GM12878 (cell line): ENCODE data around the gene ACTL8. TPM values are rescaled to one million over a fixed set of nuclear protein-coding genes. Genes with fewer than 3 reads are reported as not detected.

Source experiments
- ATAC-seq: fragments of 200-7000 bp; cut with Tn5 transposase; 3 replicates; pipeline ENCODE4 v1.9.1; 2020; ENCODE audit warnings: mild to moderate bottlenecking, moderate library complexity
- BruUV-seq: library from RNA; stranded (reverse); fragments of 400-500 nt; replicated peaks from 2 replicates; lab custom pipeline; 2021; lab: Mats Ljungman, UMichigan
- CTCF ChIA-PET: fragments of 300-600 bp; sonication (Branson Sonifier 250); formaldehyde crosslinking; extraction: SDS; loops from one replicate; lab custom pipeline; 2021; ENCODE audit warnings: inconsistent platforms; lab: Yijun Ruan, JAX
- POLR2A ChIA-PET: fragments of 350-600 bp; formaldehyde crosslinking; extraction: SDS; loops from one replicate; lab custom pipeline; 2021; ENCODE audit warnings: inconsistent platforms; lab: Charles Lee
- RAD21 ChIA-PET: fragments of 300-600 bp; sonication (Branson Sonifier 250); formaldehyde crosslinking; loops from one replicate; lab custom pipeline; 2023; ENCODE audit warnings: antibody characterized with exemption; ENCODE audit not compliant: unreplicated experiment; lab: Charles Lee
- SMC1A ChIA-PET: fragments of 300-600 bp; sonication (Branson Sonifier 250); formaldehyde crosslinking; loops from one replicate; lab custom pipeline; 2023; ENCODE audit not compliant: unreplicated experiment, uncharacterized antibody; lab: Charles Lee
- DNase-seq: peaks from one replicate; pipeline ENCODE4 v3.0.0-alpha.2; 2011; ENCODE audit warnings: low read depth, low spot score
- FAIRE-seq: peaks from 3 replicates; lab custom pipeline; 2011; peaks lifted over from hg19 to GRCh38; lab: Jason Lieb, UNC
- H2AFZ ChIP-seq: 2 replicates; pipeline ENCODE4 v1.6.0; 2011; ENCODE audit warnings: low read depth, low read length, control low read depth; ENCODE audit not compliant: control insufficient read depth
- H3K27ac ChIP-seq: 2 replicates; pipeline ENCODE4 v1.5.1; 2011; ENCODE audit warnings: control low read depth; ENCODE audit not compliant: control insufficient read depth, insufficient read depth
- H3K27me3 ChIP-seq, 2 experiments: replicated peaks in 1 of 2; 2 replicates each; pipeline versions ENCODE4 v1.6.0 to v1.6.1; 2011; ENCODE audit warnings: low read length in 1 of 2; ENCODE audit not compliant: control insufficient read depth in 2 of 2, insufficient read depth in 2 of 2
- H3K36me3 ChIP-seq, 2 experiments: 2 replicates each; pipeline ENCODE4 v1.5.1; 2011; ENCODE audit warnings: low read length in 1 of 2; ENCODE audit not compliant: control insufficient read depth in 2 of 2, insufficient read depth in 2 of 2
- H3K4me1 ChIP-seq: 2 replicates; pipeline ENCODE4 v1.6.1; 2011; ENCODE audit warnings: mild to moderate bottlenecking, low read length, moderate library complexity, mixed read lengths; ENCODE audit not compliant: control insufficient read depth, insufficient read depth
- H3K4me2 ChIP-seq: 2 replicates; pipeline ENCODE4 v1.6.0; 2011; ENCODE audit warnings: control low read depth; ENCODE audit not compliant: control insufficient read depth, insufficient read depth
- H3K4me3 ChIP-seq: fragments of 200-600 bp; sonication (generic); 2 replicates; pipeline ENCODE4 v1.5.1; 2016
- H3K79me2 ChIP-seq: 2 replicates; pipeline ENCODE4 v1.6.0; 2011; ENCODE audit warnings: low read length; ENCODE audit not compliant: control insufficient read depth, insufficient read depth
- H3K9ac ChIP-seq: 2 replicates; pipeline ENCODE4 v1.8.0; 2011; ENCODE audit warnings: low read length, control low read depth, mixed read lengths; ENCODE audit not compliant: control insufficient read depth, insufficient read depth
- H3K9me3 ChIP-seq: replicated peaks from 3 replicates; pipeline ENCODE4 v1.5.1; 2011; ENCODE audit warnings: mild to moderate bottlenecking, low read length; ENCODE audit not compliant: control insufficient read depth, insufficient read depth
- H4K20me1 ChIP-seq: 2 replicates; pipeline ENCODE4 v1.6.0; 2011; ENCODE audit not compliant: control insufficient read depth, insufficient read depth
- ATF2 ChIP-seq: IDR thresholded peaks from 2 replicates; pipeline ENCODE4 v1.6.1; 2012; ENCODE audit warnings: low read length, inconsistent platforms
- BCL11A ChIP-seq: IDR thresholded peaks from 2 replicates; pipeline ENCODE4 v1.6.1; 2011; ENCODE audit warnings: low read depth, low read length
- BHLHE40 ChIP-seq, 2 experiments: fragments of 450-650 bp in 1 of 2; IDR thresholded peaks; 2 replicates each; pipeline ENCODE4 v1.6.1; 2011 to 2017; ENCODE audit warnings: low read depth in 2 of 2, borderline replicate concordance in 1 of 2, improper control_type of control experiment in 1 of 2, low read length in 1 of 2, mild to moderate bottlenecking in 1 of 2
- CHD4 ChIP-seq: fragments of 200-600 bp; sonication (generic); IDR thresholded peaks from 2 replicates; pipeline ENCODE4 v1.6.1; 2016; ENCODE audit warnings: mild to moderate bottlenecking
- IRF5 ChIP-seq: fragments of 450-650 bp; IDR thresholded peaks from 2 replicates; pipeline ENCODE4 v1.6.1; 2017; ENCODE audit warnings: borderline replicate concordance
- JUNB ChIP-seq: IDR thresholded peaks from 2 replicates; pipeline ENCODE4 v1.6.1; 2016; ENCODE audit warnings: antibody characterized with exemption, mild to moderate bottlenecking
- NFXL1 ChIP-seq: fragments of 450-650 bp; IDR thresholded peaks from 2 replicates; pipeline ENCODE4 v1.6.1; 2017; ENCODE audit warnings: antibody characterized with exemption, mild to moderate bottlenecking, borderline replicate concordance
- NFYA ChIP-seq: IDR thresholded peaks from 2 replicates; pipeline ENCODE4 v1.6.1; 2011; ENCODE audit warnings: low read depth, mild to moderate bottlenecking, low read length, improper control_type of control experiment, borderline replicate concordance
- PML ChIP-seq: IDR thresholded peaks from 2 replicates; pipeline ENCODE4 v1.6.1; 2012; ENCODE audit warnings: low read length, inconsistent platforms
- WGBS: methylation state at CpG from one replicate; pipeline ENCODE4 v1.1.6; 2016; ENCODE audit warnings: low lambda C conversion rate; ENCODE audit not compliant: insufficient replicate concordance, insufficient coverage; ENCODE audit errors: missing lambda C conversion rate; 5-methylcytosine and 5-hydroxymethylcytosine counted together
- in situ Hi-C: fragments of 300-500 bp; cut with MboI; formaldehyde crosslinking; loops from 9 replicates; pipeline ENCODE4 v1.14.3; 2018; ENCODE audit warnings: mixed read lengths
- intact Hi-C: fragments of 100-400 bp; cut with micrococcal nuclease; formaldehyde crosslinking; loops from one replicate; pipeline ENCODE4 v1.14.2; 2022; ENCODE audit not compliant: unreplicated experiment
- polyA plus RNA-seq, 11 experiments: library from polyadenylated mRNA; depleted of rRNA in 4 of 11; unstranded in 6 of 11; stranded (reverse) in 5 of 11; fragments of >200 nt; fragmentation: Nextera tagmentation in 4 of 11; fragmentation: Illumina TruSeq in 1 of 11; extraction: Ambion mirVana in 4 of 11; extraction: Trizol in 1 of 11; gene quantifications; 1 replicate in 1 of 11; 2 replicates in 10 of 11; pipeline versions ENCODE4 v1.2.1 to v1.2.3, GENCODE V29; 2011 to 2016; ENCODE audit warnings: inconsistent platforms in 2 of 11, missing spikeins in 2 of 11, low read depth in 1 of 11
- total RNA-seq, 4 experiments: library from RNA; depleted of rRNA in 3 of 4; stranded (reverse); fragments of >200 nt in 3 of 4; fragmentation: Illumina TruSeq in 1 of 4; extraction: Trizol in 1 of 4; gene quantifications; 2 replicates each; pipeline versions ENCODE4 v1.2.1 to v1.2.3, GENCODE V29; 2013 to 2021
- TF ChIP-seq, protein P1 (sequence below): fragments of 450-650 bp; IDR thresholded peaks from 2 replicates; pipeline ENCODE4 v1.6.1; 2017; ENCODE audit warnings: mild to moderate bottlenecking
- TF ChIP-seq, protein P2 (sequence below): IDR thresholded peaks from 2 replicates; pipeline ENCODE4 v1.6.1; 2012; ENCODE audit warnings: low read depth, low read length, improper control_type of control experiment

ACTL8 gene
- total and polyA plus RNA-seq, 10 of the 15 experiments (the other 5 are each of a cell fraction or from before 2014, with no cell fraction given): 0.05 to 0.27 TPM; not detected in 8

DNA sequence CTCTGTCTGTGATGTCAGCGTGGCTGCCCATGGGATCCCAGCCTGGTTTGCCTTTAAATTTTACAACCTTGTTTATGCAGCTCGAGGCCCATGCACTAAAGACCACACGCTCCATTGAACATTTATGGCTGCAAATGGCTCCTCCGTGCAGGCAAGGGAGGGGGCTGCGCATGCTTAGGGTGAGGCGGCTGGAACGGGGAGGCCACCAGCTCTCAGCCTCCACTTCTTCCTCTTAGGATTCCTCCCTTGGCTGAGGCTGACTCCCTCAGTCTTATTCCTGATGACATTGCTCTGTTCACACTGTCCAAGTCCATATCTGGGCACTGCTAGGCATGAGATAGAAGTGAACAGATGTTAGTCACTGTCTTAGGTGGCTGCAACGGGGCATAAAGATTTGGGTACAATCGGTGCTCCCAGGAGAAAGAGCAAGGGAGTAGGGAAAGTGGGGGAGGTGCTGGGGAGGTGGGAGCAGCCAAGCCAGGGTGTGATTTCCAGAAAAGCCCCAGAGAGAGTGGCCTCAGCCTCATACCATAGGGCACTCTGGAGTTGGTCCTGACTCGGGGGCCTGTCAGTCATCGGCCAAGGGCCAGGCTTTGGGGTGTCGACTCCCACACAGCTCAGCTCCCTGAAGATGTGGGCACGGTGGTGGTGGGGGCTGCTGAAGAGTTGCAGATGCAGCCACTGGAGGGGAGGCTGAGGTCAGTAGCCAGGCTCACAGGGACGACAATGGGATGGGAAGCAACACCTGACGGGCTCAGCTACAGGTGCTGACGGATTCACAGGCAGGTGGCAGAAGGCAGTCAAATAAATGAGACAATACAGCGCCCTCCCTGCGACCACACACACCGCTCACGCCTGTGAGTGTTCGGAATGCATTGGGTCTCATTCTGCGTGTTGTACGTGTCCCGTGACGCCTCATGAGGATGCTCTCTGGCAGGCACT is 37.3 kb upstream of the ACTL8 start (continued):
- TF ChIP-seq ATF2 (no peak), NFYA (no peak), NFXL1 (no peak)

- FAIRE-seq (no peak), ATAC-seq (no peak), DNase-seq (no peak)
- POLR2A ChIA-PET: no interaction called here
- no peak overlapping the region for H3K4me2 ChIP-seq
- no peak overlapping the region for H3K9ac ChIP-seq
- intact Hi-C loops (no loop called here), in situ Hi-C loops (no loop called here)
- no peaks in the 10 kb centered on the region for H3K9me3 ChIP-seq
- H3K36me3 ChIP-seq: no peaks in the 10 kb centered on the region
- H3K4me1 ChIP-seq: no peaks in the 10 kb centered on the region
- RAD21 ChIA-PET: no interaction called here
- H3K27me3 ChIP-seq: no peaks in the 10 kb centered on the region
- no peaks in the 10 kb centered on the region for H3K79me2 ChIP-seq
- TF ChIP-seq PML (no peak), CHD4 (no peak), IRF5 (no peak), BCL11A (no peak), BHLHE40 (IDR thresholded peaks at IDR 0.05; ENCODE audit: borderline replicate concordance in 1 of 2, low read depth in 2 of 2, low read length in 1 of 2) (no peak), JUNB (no peak)
- TF ChIP-seq, protein P1, sequence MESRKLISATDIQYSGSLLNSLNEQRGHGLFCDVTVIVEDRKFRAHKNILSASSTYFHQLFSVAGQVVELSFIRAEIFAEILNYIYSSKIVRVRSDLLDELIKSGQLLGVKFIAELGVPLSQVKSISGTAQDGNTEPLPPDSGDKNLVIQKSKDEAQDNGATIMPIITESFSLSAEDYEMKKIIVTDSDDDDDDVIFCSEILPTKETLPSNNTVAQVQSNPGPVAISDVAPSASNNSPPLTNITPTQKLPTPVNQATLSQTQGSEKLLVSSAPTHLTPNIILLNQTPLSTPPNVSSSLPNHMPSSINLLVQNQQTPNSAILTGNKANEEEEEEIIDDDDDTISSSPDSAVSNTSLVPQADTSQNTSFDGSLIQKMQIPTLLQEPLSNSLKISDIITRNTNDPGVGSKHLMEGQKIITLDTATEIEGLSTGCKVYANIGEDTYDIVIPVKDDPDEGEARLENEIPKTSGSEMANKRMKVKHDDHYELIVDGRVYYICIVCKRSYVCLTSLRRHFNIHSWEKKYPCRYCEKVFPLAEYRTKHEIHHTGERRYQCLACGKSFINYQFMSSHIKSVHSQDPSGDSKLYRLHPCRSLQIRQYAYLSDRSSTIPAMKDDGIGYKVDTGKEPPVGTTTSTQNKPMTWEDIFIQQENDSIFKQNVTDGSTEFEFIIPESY: no peak
- TF ChIP-seq, protein P2, sequence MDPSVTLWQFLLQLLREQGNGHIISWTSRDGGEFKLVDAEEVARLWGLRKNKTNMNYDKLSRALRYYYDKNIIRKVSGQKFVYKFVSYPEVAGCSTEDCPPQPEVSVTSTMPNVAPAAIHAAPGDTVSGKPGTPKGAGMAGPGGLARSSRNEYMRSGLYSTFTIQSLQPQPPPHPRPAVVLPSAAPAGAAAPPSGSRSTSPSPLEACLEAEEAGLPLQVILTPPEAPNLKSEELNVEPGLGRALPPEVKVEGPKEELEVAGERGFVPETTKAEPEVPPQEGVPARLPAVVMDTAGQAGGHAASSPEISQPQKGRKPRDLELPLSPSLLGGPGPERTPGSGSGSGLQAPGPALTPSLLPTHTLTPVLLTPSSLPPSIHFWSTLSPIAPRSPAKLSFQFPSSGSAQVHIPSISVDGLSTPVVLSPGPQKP: no peak
- SMC1A ChIA-PET: no interaction called here
- H3K27ac ChIP-seq: no peak overlapping the region
- CTCF ChIA-PET: no interaction called here
- BruUV-seq: no TSS peak
- H2AFZ ChIP-seq: no peak overlapping the region
- WGBS: 0% methylated on average over 5 of the region's 5 CpGs
- H4K20me1 ChIP-seq: no peaks in the 10 kb centered on the region
- no peak overlapping the region for H3K4me3 ChIP-seq
Observed at GRCh38 chr1:17719874-17720273, 35.3 kb upstream of the ACTL8 start.
